Testis (tissue), 5 donors: ENCODE results near the gene FAM3C. TPM values are rescaled to one million over a fixed set of nuclear protein-coding genes. Genes with fewer than 3 reads are reported as not detected.
"Not testable (repeated sequence)": the region's sequence is repeated elsewhere in the genome, so short reads cannot be mapped to it uniquely, and the experiment has no call there.

Source experiments
- DNase-seq: peaks from one replicate; pipeline ENCODE4 v3.0.0-alpha.2; 2019
- H3K27ac ChIP-seq, 2 donors: fragments of 200-600 bp; sonication (generic); one replicate each; pipeline ENCODE4 v1.5.1; 2019
- H3K27me3 ChIP-seq: fragments of 200-600 bp; sonication (generic); one replicate; pipeline ENCODE4 v1.5.1; 2019
- H3K36me3 ChIP-seq: fragments of 200-600 bp; sonication (generic); one replicate; pipeline ENCODE4 v1.5.1; 2017; ENCODE audit warnings: low read depth; ENCODE audit errors: missing control alignments
- H3K4me1 ChIP-seq: fragments of 200-600 bp; sonication (generic); one replicate; pipeline ENCODE4 v1.5.1; 2019
- H3K4me3 ChIP-seq, 2 donors: fragments of 200-600 bp; sonication (generic); one replicate each; pipeline ENCODE4 v1.5.1; 2017 to 2019
- H3K9me3 ChIP-seq: fragments of 200-600 bp; sonication (generic); one replicate; pipeline ENCODE4 v1.5.1; 2017
- POLR2A ChIP-seq: fragments of 450-650 bp; IDR thresholded peaks from one replicate; pipeline ENCODE4 v1.6.1; 2017; ENCODE audit warnings: antibody characterized with exemption, mild to moderate bottlenecking, moderate library complexity
- WGBS, 2 donors: methylation state at CpG; one replicate each; pipeline ENCODE4 v1.1.5; 2018; 5-methylcytosine and 5-hydroxymethylcytosine counted together
- intact Hi-C: fragments of 100-400 bp; cut with DNase I; formaldehyde crosslinking; loops from one replicate; pipeline ENCODE4 v1.15.1; 2023; ENCODE audit warnings: low total_unique reads
- long read RNA-seq, 2 donors: transcript quantifications; one replicate each; lab custom pipeline, GENCODE V29; 2026
- polyA plus RNA-seq: library from polyadenylated mRNA; stranded (reverse); fragments of 350-450 nt; fragmentation: Illumina TruSeq; extraction: RNeasy Lipid Tissue Mini Kit (QIAGEN cat#74804); gene quantifications from one replicate; pipeline ENCODE4 v1.2.3, GENCODE V29; 2014; ENCODE audit warnings: low read depth, low replicate concordance; ENCODE audit not compliant: insufficient read depth
- total RNA-seq, 2 donors: library from RNA; depleted of rRNA; stranded (reverse); fragments of >200 nt; gene quantifications; one replicate each; pipeline ENCODE4 v1.2.3, GENCODE V29; 2016
- TF ChIP-seq, protein P1 (sequence below), 3 experiments: fragments of 450-650 bp in 2 of 3; fragments of 200-600 bp in 1 of 3; sonication (generic) in 1 of 3; IDR thresholded peaks; one replicate each; pipeline ENCODE4 v1.5.1; 2016 to 2019; ENCODE audit warnings: antibody characterized with exemption in 3 of 3, mild to moderate bottlenecking in 2 of 3, moderate library complexity in 1 of 3

The FAM3C gene, protein sequence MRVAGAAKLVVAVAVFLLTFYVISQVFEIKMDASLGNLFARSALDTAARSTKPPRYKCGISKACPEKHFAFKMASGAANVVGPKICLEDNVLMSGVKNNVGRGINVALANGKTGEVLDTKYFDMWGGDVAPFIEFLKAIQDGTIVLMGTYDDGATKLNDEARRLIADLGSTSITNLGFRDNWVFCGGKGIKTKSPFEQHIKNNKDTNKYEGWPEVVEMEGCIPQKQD
- 10 to 100 TPM; 31.8 to 35.9 TPM for total RNA-seq
- polyA plus RNA-seq, result 50.7 TPM
- long read RNA-seq, donor 1, transcript FAM3C-204 (2 exons, 567 nt), result minor isoform, 8 of 49 reads
- long read RNA-seq, donor 1, transcript FAM3C-201 (10 exons, 2,508 nt), result major isoform, 41 of 49 reads
- long read RNA-seq, donor 1, partial matches to known transcripts, result 0 of 49 reads
- long read RNA-seq, donor 1, other reads (novel, unspliced or antisense), result 0 of 49 reads
- long read RNA-seq, donor 2, transcript FAM3C-201 (10 exons, 2,508 nt), result major isoform, 24 of 27 reads
- long read RNA-seq, donor 2, partial matches to known transcripts, result 0 of 27 reads
- long read RNA-seq, donor 2, other reads (novel, unspliced or antisense), result 0 of 27 reads

DNA sequence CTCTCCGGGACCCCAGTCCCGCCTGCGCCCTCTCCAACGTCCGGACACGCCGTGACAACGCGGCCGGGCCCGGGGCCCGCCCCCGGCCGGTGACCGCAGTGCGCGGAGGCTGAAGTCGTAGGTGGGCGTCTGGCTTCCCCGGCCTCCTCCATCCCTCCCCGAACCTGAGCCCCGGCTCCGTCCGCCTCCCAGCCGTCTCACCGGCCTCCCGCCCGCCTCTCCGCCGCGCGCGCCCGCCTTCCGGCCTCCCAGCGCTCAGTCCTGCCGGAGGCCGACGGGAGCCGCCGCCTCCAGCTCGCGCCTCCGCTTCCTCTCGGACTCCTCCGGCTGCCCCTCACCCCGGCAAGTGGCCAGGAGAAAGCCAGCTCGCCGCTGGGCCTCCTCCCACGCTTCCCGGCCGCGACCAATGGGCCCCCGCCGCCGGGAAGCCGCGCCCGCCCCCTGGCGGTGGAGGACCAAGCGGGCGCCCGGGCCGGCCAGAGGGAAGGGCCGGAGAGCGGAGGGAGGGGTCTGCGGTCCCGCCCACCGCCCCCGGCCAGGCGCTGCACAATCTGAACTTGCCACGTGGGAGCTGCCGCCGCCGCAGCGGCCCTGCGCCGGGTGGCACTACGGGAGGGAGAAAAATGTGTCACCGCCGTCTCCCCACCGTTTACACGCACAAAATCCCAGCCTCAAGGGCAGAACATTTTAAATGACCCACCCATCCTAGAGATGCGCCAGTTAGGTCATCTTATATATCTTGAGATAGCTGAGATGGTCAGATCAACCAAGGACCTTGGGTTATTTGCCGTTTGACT, at the start of gene FAM3C:
Gene FAM3C, minus strand, starts transcription at position 348 of the 797 bp plus-strand sequence. CDS start 13,339 bp downstream, outside the sequence.
- Histone ChIP-seq H3K9me3 (no peaks in the 10 kb centered on the region), H3K4me1 (no peaks in the 10 kb centered on the region), H3K36me3 (no peaks in the 10 kb centered on the region), H3K27ac (peak within 1 kb of the TSS; percentile 86 to 88), H3K27me3 (no peaks in the 10 kb centered on the region), H3K4me3 (peak within 1 kb of the TSS; percentile 84 to 89)
- 0 to 5% methylated on average over 8 to 67 of the region's 85 CpGs for WGBS, 2 donors
- intact Hi-C loops, result no loop called here
- DNase-seq, result peak; percentile 91
- TF ChIP-seq, protein P1, sequence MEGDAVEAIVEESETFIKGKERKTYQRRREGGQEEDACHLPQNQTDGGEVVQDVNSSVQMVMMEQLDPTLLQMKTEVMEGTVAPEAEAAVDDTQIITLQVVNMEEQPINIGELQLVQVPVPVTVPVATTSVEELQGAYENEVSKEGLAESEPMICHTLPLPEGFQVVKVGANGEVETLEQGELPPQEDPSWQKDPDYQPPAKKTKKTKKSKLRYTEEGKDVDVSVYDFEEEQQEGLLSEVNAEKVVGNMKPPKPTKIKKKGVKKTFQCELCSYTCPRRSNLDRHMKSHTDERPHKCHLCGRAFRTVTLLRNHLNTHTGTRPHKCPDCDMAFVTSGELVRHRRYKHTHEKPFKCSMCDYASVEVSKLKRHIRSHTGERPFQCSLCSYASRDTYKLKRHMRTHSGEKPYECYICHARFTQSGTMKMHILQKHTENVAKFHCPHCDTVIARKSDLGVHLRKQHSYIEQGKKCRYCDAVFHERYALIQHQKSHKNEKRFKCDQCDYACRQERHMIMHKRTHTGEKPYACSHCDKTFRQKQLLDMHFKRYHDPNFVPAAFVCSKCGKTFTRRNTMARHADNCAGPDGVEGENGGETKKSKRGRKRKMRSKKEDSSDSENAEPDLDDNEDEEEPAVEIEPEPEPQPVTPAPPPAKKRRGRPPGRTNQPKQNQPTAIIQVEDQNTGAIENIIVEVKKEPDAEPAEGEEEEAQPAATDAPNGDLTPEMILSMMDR (IDR thresholded peaks at IDR 0.05), result peak; percentile 95 to 98 (median 96)
- peak; percentile 51 for TF ChIP-seq POLR2A

DNA sequence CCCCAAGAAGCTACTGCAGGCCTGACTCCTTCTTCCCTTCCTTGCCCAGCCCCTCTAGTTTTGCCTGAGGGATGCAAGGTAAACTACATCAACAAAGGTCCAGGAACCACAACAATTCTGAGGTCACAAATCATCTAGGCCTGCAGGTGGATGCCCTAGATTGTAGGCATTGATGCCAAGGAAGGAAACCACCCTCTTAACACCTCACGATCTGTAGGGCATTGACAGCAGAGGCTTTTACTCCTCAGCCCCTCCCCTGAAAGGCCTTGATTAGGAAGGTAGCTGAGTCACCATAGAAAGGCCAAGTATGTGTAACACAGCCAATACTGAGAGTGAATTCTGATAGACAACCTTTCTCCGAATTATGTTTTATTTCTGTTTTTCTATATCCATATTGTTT, 46.7 kb upstream of the FAM3C start:
- Histone ChIP-seq H3K4me3 (no peak overlapping the region), H3K27ac (no peak overlapping the region), H3K36me3 (no peaks in the 10 kb centered on the region), H3K27me3 (no peaks in the 10 kb centered on the region), H3K9me3 (no peaks in the 10 kb centered on the region), H3K4me1 (no peaks in the 10 kb centered on the region)
- no peak for DNase-seq
- 86 to 92% methylated on average over 2 of the region's 2 CpGs for WGBS, 2 donors
- no peak for TF ChIP-seq POLR2A
- TF ChIP-seq, protein P1 (IDR thresholded peaks at IDR 0.05), result no peak
- intact Hi-C loops, result no loop called here

DNA sequence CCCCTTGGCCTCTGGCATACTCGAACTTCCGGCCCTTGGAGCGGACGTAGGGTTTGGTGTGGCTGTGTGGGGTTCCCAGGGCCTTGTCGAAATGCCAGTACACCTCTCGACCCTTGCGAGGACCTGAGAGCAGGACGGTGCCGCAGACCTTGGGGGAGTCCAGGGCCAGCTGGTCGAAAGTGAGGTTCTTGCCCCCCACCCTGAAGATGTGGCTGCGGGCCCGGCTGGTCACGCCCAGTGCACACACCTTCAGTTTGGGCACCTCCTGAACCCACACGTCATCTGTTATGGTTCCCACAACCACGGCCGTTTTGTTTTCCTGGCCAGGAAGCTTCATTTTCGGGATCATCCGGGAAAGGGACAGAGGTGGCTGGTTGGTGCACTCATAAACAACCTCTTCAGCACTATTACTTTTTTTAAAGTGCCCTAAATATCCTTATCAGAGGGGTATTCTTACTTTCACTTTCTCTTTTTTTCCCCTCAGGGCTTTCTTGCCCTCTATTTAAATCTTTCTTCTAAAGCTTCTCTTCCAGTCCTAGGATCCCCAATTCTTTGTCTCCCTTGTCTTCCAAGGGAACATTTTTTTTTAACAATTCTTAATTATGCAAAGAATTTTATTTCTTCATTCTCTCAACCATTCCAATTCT, 44.9 kb upstream of the FAM3C start:
- no peak overlapping the region for H3K27ac ChIP-seq
- 79 to 86% methylated on average over 14 to 18 of the region's 18 CpGs for whole genome bisulfite sequencing, 2 donors
- no peaks in the 10 kb centered on the region for H3K9me3 ChIP-seq
- intact Hi-C loops, result no loop called here
- TF ChIP-seq, protein P1 (IDR thresholded peaks at IDR 0.05), result no peak
- TF ChIP-seq POLR2A, result no peak
- no peaks in the 10 kb centered on the region for H3K36me3 ChIP-seq
- H3K27me3 ChIP-seq, result no peaks in the 10 kb centered on the region
- H3K4me1 ChIP-seq, result no peaks in the 10 kb centered on the region
- no peak for DNase-seq
- no peak overlapping the region for H3K4me3 ChIP-seq

DNA sequence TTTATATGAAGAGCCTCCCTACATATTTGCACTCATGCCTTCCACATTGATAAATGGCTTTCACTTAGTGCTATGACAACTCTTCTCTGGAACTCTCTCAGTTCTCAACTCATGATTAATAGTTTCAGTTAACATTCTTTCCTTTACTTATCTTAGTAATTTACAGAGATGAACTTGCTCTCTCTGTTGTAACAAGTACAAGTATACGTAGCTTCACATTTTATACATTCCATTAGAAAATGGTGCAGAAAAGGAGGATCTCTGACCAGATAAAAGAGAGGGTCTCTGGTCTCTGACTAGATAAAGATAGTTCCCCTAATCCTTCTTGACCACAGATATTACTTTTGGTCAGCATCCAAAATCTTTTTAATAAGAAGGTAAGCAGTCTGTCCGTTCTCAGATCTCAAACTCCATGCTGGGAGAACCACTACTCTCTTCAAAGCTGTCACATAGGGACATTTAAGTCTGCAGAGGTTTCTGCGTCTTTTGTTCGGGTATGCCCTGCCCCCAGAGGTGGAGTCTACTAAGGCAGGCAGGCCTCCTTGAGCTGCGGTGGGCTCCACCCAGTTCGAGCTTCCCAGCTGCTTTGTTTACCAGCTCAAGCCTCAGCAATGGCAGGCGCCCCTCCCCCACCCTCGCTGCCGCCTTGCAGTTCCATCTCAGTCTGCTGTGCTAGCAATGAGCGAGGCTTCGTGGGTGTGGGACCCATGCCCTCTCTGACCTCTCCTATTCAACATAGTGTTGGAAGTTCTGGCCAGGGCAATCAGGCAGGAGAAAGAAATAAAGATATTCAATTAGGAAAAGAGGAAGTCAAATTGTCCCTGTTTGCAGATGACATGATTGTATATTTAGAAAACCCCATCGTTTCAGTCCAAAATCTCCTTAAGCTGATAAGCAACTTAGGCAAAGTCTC, 42.2 kb upstream of the FAM3C start:
- H3K4me3 ChIP-seq, H3K36me3 ChIP-seq, H3K9me3 ChIP-seq, H3K27me3 ChIP-seq, H3K27ac ChIP-seq, H3K4me1 ChIP-seq, intact Hi-C loops: not testable (repeated sequence)
- peak; percentile 70 for DNase-seq
- WGBS, 2 donors, result 25 to 28% methylated on average over 12 of the region's 12 CpGs
